Stimulated activated CD8-positive, alpha-beta memory T cell treated with anti-CD3 and anti-CD28 coated beads, Interleukin-15, amount 100 ng/mL, for 4 hours (primary cell): Measurements from ENCODE around the gene PROC.
"Not testable (repeated sequence)": the region's sequence is repeated elsewhere in the genome, so short reads cannot be mapped to it uniquely, and the experiment has no call there.

ENCODE experiments used
- DNase-seq, 2 donors: peaks; one replicate each; pipeline ENCODE4 v3.0.0-alpha.2; 2020; ENCODE audit warnings: low read depth in 2 of 2

PROC gene

DNA sequence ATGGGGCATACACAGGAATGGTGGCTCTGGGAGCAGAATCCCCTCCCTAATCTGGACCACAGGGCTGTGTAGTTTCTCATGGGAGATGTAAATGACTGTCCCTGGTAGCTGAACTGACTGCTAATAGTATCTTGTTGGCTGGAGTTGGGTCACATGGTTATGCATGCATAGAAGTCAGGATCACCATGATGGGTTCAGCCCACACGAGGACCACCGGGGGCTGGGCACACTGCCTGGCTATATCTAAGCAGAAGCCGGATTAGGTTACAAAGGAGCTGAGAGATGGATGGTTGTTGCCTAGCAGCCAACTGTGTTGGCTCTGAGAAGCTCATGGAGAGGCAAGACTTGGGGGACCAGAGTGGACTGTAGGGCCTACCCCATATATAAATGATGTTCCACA lies 23.7 kb upstream of the PROC start:
- no peak for DNase-seq

DNA sequence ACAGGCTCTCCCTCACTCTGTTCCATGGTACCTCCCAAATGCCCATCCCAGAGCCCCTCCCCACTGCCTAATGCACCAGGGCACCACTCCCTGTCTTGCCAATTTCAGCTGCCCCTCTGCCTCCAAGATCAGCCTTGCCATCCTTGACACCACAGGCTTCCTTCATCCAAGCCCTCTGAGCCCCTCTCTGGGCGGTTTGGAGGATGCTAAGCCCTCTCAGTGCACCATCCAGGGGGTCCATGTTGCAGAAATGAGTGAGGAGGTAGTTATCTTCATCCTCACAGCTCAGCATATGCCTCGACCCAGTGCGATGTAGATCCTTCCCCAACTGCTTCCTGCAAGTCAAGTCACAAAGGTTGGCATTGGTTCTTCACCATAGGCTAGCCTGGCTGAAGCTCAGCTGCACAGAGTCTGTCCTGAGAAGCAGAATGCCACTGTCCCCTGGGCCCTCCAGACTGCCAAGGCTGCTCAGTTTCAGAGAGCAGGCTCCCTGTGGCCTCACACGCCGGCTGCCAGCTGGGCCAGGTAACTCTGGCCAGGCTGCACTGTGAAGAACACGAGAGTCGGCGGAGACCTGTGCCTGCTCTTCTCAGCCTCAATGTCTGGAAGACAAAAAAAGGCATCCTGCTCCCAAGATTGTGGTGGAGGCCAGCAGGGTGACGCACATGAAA lies 20.5 kb upstream of the PROC start:
- no peak for DNase-seq

DNA sequence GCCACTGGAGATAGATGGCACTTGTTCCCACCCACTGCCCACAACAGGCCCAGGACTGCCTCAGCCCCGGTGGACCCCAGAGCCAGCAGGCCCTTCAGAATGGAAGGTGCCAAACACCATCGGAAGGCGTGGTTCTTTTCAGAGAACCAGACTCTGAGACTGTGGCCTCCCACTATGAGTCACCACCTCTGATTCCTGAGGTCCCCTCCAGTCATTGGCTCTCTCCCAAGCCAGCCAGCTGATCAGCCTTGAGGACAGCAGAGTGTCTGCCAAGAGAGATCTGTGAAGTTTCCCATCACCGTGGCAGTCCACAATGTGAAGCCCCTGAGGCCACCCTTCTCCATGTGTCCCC lies 20.0 kb upstream of the PROC start:
- DNase-seq, result peak in 1 of 2 donors; percentile 30

DNA sequence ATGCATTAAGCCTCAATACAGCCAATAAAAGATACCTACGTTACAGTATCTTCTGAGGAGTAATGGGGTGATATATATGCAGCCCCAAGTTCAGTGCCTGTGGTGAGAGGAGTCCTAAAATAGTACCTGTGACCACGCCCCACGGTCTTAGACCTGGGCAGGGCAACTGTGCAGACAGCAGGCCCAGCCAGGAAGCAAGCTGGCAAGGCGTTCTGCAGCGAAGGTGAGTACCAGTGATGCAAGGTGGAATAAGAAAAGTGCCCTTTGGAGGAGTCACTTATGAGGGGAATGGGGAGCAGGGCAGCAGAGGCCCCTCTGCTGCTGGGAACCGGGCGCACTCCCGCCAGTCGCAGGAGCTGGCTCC lies 17.7 kb upstream of the PROC start:
- no peak for DNase-seq

DNA sequence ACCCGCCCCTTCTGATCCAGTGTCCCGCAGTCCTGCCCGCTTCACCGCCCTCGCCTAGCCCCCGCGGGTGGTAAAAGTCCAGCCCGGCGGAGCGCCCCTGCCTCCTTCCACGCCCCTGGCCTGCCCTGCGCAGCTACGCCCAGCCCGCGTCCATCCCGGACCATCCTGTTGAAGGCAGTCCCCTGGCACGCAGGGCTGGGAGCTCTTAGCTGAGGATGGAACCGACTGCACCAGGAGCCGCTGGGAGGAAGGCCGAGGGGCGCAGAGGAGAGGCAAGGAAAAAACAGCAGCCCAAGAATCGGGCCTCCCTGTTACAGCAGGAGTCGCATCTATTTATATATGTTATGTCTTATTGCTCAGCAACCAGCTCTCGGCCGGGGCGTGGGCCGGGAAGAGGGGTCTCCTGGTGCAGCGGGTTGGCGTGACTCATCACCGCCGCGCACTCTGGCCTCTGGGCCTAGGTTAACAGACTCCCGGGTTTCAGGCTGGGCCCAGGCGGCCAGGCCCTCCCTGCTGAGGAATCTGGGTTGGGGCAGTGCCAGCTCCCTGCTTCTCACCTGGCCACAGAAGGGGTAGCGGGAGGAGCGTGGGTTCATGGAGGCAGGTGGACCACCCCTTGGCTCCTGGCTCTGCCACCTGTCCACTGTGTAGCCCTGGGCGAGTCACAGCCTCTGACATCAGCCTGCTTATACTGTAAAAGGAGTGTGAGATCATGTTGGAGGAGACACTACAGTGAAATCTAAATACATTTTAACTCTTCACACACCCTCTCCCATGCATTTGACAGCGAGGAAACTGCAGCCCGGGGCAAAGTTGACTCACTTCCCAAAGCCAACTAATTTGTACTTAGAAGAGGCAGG lies 17.1 kb upstream of the PROC start:
- no peak for DNase-seq

DNA sequence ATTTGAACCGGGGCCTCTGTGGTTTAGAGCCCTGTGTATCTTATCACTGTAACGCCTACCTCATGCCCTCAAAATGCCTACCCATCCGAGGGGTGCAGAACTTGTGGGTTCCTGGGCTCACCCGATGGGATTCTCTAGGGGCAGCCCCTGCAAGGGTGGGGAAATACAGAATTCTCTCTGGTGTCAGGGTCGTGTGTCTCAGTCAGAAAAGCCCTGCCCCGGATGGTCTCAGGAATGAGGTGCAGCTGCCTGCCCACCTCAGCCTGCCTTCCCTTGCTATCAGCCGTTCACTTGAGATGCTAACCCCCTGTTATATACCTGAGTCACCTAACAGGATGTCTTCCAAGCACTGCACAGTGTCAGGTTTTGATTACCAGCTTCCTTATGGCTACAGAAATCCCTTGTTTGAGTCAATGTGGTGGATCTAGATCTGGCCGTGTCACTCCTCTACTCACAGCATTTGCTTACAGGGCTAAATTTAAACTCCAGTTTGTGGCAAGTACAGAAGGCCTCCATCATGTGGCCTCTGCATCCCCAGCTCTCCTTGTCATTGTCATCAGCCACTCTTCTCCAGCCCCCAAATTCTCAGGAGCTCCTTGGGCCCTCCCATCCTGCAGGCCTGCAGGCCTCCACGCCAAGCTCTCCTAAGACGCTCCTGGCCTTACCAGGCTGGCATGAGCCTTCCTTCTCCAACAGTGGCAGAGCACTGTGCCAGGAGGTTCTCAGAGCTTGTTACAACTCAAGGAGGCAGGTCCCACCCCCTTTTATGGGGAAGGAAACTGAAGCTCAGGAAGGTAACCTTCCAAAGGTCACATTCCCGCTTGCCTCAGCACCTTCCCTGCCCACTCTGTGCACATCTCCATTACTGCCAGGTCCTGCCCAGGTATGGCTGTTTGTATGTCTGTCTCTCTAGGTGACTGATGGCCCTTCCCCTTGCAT lies 16.2 kb upstream of the PROC start:
- no peak for DNase-seq

DNA sequence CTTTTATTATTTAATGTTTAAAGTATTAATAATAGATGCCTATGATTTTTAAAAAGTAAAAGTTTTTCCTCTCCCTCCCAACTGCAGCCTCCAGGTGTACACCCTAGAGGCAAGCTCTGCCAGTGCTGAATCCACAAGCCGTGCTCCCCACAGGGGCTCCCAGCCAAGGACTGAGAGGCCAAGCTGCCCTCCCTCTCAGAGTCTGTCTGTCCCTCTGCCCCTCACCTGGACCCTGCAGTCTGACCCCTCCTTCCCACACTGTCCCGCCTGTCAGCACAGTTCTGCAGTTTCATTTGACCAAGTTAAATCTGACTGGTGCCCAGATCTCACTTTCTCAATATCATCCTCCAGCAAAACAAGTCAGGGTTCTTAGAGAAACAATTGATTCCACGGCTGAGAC lies 14.8 kb upstream of the PROC start:
- DNase-seq, result no peak

DNA sequence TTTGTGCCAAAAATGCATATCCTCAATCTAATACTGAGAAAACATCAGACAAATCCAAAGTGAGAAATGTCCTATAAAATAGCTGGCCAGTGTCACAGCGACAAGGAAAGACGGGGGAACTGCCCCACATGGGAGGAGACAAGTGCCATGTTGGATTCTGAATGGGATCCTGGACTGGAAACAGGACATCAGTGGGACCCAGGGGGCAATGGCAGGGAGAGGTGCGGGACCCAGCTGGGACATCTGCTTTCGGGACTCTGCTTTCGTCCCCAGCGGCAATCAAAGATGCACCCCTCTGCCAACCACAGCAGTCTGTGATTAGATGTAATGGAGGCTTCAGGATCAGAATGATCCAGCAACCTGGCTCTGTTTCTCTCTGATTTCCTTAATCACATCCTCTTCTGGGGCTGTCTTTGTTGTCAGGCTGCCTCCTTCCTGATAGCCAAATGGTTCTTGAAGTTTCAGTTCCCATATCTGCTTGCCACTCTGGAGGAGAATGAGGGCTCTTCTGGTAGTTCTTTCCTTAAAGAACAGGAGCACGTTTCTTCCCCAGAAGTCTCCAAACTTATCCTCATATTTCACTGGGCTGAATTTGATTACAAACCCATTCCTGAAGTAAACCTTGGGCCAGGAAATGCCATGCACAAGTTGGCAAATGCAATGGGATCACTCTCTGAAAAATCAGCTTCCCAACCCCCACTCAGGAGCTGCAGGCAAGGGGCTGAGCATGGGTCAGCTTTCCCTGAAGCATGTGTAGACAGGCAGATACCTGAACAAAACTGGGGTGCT lies 13.6 kb upstream of the PROC start:
- DNase-seq, result no peak

DNA sequence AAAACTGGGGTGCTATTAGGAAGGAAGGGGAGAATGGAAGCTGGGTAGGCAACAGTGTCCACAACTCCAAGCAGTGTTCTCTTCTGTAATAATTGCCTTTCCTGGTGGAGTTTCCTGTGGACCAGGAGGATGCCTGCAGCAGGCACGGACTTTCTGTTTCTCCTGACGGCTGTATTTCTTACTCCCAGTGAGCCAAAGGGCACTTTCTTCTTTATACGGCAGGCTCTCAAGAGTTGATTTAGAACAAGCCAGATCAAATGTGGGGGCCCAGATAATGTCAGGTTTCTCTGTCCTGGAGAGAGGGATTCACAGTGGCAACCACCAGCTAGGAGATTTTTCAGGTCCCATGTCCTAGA lies 13.0 kb upstream of the PROC start:
- no peak for DNase-seq

DNA sequence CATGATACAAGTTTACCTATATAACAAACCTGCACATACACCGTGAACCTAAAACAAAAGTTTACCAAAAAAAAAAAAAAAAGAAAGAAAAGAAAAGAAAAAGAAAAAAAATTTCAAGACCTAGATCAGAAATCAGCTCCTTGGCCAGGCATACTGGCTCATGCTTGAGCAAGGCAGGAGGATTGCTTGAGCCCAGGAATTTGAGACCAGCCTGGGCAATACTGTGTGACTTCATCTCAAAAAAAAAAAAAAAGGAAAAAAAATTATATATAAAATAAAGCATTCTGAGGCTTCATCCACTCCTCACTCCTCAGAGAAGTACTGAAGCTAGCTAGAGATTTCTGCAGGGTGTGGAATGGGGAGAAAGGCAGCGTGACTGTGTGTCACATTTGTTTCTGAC lies 11.8 kb upstream of the PROC start:
- no peak for DNase-seq

DNA sequence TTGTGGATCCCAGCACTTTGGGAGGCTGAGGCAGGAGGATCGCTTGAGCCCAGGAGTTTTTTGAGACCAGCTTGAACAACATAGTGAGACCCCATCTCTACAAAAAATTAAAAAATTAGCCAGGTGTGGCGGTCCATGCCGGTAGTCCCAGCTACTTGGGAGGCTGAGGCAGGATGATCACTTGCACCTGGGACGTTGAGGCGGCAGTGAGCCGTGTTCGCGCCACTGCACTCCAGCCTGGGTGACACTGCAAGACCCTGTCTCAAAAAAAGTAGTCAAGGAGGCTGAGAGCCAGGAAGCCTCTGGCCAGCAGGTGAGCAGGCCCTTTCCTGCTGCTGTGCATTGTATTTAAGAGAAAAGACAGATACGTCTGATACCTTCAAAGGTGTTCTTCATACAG lies 11.1 kb upstream of the PROC start:
- DNase-seq, result no peak

DNA sequence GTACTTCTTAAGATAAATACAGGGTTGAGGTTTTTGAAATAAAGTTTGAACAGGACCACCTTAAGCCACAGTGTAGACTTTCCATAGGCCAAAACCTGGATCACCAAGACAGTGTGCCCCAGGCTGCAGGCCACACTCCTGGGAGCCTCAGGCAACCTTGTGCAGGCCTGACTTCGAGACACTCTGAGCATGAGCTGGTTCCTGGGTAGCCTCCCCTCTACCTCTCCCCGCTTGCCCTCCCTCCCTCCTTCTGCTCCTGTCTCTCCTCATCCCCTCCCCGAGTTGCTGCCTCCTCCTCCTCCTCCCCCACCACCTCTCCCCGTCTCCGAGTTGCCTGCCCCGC lies 10.6 kb upstream of the PROC start:
- no peak for DNase-seq

DNA sequence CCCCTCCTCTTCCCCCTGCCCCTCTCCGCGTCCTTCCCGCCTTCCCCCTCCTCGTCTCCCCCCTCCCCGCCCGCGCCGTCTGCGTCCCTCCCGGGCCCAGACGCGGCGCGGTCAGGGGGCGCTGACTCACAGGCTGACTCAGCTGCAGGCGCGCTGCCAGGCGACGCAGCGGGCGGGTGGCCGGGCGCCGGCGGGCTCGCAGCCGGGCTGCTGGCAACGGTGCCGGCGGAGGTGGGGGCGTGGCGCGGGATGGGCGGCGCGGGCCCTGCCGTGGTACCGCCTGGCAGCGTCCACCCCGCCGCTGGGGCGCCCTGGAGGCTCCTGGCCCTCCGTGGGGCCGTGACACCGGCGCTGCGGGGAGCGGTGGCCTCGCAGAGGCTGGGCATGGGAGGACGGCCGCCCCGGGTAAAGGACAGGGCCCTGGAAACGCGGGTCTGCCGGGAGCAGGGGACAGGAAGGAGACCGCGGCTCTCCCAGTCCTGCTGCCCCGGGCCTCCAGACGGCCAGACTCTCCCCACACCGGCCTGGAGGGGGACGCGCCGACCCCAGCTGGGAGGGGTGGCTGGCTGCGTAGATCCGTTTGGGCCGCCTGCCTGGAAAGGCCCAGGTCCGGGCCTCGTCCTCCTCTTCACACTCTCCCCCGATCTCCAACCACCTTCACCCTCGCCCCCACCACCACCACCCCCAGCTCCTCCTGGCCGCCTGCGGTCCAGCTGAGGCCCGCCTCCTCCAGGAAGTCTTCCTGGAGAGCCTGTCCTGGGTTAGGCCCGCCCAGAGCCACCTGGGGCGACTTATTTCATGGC lies 10.0 kb upstream of the PROC start:
- DNase-seq, result peak; percentile 75 to 92

DNA sequence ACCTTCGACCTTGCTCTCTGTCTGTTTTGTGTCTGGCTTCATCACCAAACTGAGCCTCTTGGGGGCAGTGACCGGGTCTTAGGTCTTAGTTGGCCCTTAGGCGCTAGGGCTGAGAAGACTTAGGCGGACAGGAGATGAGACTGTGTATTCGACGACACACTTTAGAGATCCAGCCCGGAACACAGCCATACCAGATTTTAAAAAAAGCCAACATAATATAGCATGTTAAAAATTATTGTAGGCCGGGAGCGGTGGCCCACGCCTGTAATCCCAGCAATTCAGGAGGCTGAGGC lies 9.5 kb upstream of the PROC start:
- no peak for DNase-seq

DNA sequence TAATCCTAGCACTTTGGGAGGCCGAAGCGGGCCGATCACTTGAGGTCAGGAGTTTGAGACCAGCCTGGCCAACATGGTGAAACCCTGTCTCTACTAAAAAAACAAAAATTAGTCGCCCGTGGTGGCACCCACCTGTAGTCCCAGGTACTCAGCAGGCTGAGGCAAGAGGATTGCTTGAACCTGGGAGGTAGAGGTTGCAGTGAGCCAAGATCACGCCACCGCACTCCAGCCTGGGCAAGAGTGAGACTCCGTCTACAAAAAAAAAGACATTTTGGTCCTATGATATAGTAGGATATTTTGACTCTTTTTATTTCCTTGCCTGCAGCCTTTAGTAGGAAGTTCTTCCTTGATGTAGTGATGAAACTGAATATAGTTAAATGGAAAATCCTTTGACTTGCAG lies 8.5 kb upstream of the PROC start:
- DNase-seq, result not testable (repeated sequence)

DNA sequence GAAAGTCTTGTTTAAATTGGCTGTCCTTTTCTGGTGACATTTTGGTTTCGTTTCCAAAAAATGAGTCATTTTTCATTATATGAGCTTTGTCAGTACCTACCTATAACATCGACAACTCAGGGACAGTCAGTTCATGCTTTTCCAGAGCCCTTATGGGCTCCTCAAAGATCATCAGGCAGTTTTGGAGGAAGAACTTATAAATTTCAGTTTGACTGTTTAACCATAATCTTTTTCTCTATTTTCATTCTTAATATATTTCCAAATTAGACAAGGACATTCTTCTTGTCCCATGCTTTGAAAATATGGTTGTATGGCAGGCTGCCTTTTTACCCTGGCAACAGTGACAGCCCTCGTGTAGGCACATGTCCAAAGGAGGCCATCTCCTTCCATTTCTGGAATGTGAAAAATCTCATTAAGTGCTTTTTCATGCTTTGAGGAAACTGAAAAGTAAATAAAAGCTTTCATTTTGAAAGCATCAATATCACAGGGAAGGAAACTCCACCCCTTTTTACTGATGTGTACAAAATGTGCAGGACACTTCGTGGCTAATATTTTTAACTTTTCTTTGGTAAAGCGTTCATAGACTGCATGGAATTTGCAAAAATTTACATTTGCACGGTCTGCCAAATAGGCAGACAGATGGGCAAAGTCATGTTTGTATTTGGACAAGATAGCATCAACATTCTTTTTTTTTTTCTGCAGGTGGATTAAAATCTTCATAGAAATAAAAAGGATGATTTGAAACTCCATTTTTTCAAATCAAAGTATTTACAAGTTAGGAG lies 7.2 kb upstream of the PROC start:
- DNase-seq, result no peak

DNA sequence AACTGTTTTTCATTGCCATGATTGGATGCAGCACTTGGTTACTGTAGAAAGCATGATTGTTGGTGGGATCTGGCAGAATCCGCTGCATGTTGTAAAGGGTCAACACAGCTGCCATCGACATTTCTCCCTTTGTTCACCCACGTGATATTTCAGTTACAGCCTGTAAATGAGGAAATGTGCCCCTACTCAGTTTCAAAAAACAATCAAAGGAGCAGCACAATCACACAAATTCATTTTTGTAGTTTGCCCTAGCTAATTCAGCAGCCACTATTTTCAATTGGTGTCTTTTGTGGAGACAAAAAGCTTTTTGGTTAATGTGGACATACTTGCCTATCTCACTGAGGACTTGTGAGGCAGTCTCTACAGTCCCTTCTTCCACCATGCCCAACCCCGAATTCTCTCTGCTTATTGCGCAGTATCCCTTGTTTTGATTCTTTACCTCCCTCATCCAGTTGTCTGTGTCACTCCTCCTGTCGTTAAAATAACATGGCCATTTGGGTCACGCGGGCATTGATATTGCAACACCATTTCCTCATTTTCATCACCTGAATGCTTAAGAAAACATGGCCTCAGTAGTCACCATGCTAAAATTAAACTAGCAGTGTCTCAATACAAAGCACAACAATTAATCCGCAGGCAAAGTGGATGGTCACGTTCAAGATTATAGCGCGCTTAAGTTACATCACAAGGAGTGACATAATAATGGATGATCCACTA lies 6.4 kb upstream of the PROC start:
- DNase-seq, result no peak

DNA sequence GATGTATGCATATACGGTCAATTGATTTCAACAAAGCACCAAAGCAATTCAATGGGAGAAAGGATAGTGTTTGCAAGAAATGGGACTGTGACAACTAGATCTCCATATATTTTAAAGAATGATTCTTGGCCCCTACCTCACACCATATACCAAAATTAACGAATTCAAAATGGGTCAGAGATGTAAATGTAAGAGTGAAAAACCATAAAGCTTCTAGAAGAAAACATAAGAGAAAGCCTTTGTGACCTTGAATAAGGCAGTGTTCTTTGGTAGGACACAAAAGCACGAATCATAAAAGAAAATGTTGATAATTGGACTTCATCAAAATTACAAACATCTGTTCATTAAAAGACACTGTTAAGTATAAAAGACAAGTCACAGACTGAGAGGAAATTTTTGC lies 5.0 kb upstream of the PROC start:
- no peak for DNase-seq

DNA sequence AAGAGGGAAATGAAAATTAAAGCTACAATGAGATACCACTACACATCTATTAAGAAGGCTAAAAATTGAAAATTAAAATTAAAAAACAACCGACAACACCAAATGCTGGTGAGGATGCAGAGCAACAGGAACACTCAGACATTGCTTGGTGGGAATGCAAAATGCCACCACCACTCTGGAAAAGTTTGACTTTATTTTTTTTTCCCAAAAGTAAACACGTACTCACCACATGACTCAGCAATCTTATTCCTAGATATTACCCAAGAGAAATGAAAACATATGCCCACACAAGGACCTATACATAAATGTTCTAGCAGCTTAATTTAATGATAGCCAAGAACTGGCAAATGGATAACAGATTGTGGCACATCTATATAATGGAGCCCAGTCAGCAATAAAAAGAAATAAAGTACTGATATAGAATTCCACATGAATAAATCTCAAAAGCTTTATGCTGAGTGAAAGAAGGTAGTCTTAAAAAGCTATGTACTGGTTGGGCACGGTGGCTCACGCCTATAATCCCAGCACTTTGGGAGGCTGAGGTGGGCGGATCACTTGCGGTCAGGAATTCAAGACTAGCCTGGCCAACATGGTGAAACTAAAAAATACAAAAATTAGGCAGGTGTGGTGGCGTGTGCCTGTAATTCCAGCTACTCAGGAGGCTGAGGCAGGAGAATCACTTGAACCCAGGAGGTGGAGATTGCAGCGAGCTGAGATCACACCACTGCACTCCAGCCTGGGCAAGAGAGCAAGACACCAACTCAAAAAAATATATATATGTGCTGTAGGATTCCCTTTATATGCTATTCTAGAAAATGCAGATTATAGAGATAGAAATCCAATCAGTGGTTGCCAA lies 4.2 kb upstream of the PROC start:
- no peak for DNase-seq
